Measurements from ENCODE around the gene FNBP1.
"Not testable (repeated sequence)": the region's sequence is repeated elsewhere in the genome, so short reads cannot be mapped to it uniquely, and the experiment has no call there.

The FNBP1 gene

DNA sequence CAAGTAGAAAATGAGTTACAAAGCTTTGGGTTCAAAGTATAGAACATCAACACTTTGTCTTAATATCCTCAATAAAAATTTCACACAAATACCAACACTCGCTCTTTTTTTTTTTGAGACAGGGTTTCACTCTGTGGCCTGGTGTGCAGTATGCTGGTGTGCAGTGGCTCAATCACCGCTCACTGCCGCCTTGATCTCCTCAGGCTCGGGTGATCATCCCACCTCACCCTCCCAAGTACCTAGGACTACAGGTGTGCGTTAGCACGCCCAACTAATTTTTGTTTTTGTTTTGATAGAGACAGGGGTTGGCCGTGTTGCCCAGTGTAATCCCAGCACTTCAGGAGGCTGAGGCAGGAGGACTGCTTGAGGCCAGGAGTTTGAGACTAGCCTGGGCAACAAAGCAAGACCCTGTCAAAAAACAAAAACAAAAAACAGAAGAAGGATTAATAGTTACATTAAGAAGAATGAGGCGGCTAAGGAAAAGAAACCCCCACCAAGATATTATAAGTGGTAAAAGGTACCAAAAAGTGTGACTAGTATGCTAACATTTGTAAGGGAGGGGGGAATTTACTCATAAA, 20.3 kb downstream of the FNBP1 start:
- DNase-seq (ENCODE audit: low read depth in 2 of 3, low spot score in 2 of 3), result no peak

DNA sequence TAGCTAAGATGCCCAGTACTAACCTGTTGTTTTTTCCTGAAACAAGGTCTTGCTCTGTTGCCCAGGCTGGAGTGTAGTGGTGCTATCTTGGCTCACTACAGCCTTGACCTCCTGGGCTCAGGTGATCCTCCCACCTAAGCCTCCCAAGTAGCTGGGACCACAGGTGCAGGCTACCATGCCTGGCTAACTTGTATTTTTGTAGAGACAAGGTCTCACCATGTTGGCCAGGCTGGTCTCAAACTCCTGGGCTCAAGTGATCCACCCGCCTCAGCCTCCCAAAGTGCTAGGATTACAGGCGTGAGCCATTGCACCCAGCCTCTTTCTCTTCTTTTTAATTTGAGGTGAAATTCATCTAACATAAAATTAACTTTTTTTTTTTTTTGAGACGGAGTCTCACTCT, 21.1 kb downstream of the FNBP1 start:
- DNase-seq (ENCODE audit: low read depth in 2 of 3, low spot score in 2 of 3), result not testable (repeated sequence)

DNA sequence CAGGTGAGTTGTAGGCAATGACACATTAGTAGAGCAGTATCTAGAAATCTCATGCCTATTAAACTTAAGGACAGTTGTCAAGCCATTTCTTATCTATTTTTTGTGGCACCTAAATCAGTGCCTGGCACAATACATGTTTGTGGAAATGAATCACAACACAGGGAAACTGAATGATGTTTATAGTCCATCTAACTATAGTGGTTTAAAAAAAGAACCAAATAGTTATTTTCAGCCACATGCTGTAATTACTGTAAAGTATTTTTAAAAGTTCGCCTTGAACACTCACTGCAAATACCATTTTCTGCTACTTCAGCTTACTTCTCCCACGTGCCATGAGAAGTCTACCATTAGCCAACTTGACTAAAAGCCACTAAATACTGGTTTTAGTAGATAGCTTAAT, 21.9 kb downstream of the FNBP1 start:
- DNase-seq (ENCODE audit: low read depth in 2 of 3, low spot score in 2 of 3), result no peak

DNA sequence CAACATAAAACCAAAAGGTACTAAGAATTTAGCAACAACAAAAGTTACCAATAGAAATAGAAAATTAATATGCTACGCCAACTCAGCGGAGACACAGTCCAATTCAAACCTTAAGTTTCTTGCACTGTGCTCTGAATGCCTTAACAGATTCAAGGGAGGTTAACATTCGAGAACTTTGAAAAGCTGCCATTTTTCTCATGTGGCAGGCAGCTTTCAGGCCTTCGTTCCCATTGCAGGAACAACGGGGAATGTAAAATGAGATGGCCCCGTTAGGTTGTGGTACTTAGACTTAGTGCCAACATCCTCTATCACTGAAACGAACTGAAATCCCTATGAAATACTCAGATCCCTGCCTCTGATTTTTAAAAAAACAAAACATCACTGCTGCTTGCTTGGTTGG, 22.4 kb downstream of the FNBP1 start:
- DNase-seq (ENCODE audit: low read depth in 2 of 3, low spot score in 2 of 3), result no peak

DNA sequence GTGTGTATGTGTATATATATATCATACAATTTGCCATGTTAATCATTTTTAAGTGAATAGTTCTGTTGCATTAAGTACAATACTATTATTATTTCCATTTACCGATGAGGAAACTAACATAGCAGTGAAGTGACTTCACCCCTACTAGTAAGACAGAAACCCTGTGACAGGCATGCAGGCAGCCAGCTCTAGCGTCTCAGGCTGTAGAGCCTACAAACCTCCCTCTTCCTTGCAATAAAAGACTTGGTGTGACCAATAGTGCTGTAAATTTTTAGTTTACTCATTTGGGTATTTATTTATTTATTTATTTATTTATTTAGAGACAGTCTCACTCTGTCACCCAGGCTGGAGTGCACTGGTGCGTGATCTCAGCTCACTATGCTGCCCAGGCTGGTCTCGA, 24.7 kb downstream of the FNBP1 start:
- DNase-seq (ENCODE audit: low read depth in 2 of 3, low spot score in 2 of 3), result no peak

DNA sequence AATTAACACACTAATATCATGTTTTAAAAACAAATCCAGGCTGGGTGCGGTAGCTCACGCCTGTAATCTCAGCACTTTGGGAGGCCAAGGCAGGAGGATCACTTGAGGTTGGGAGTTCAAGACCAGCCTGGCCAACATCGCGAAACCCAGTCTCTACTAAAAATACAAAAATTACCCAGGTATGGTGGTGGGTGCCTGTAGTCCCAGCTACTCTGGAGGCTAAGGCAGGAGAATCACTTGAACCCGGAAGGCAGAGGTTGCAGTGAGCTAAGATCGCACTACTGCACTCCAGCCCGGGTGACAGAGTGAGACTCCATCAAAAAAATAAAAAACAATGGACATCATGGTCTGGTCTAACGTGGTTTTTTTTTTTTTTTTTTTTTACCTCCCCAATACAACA, 25.5 kb downstream of the FNBP1 start:
- not testable (repeated sequence) for DNase-seq (ENCODE audit: low read depth in 2 of 3, low spot score in 2 of 3)

DNA sequence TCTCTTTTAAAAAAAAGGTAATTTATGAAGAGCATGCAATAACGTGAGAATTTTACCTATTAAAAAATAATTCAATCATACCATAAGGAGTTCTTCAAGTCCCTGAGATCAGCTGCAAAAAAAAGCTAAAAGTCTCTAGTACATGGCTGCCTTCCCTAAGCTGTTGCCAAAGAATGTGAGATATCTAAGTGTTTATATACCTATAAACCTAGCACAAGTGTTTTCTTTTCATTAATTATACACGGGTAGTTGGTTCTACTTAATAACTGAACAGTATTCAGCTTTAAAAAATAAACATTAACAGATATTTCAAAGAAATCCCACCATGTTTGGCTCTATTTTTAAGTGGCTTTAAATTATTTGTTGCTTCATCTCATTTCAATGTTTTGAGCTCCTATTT, 25.9 kb downstream of the FNBP1 start:
- DNase-seq (ENCODE audit: low read depth in 2 of 3, low spot score in 2 of 3), result no peak

DNA sequence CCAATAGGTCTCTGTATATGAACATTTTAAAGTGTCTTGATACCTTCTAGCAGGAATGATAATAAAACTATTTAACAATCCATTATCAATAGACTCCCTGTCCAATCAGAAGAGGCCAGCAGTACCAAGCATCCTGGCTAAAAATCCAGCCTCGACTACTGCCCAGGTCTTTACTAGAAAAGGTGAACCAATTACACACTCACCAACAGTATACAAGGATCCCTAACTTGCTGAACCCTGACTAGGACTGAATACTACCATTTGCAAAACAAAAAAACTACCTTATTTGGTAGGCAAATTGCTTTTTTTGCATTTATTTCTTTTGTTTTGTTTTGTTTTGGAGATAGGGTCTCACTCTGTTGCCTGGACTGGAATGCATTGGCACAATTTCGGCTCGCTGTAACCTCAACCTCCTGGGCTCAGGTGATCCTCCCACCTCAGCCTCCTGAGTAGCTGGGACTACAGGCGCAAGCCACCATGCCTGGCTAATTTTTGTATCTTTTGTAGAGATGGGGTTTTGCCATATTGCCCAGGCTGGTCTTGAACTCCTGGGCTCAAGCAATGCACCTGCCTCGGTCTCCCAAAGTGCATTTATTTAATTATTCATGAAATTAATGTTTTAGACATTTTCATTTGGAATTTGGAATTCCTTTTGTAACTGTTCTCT, 27.5 kb downstream of the FNBP1 start:
- no peak for DNase-seq (ENCODE audit: low read depth in 2 of 3, low spot score in 2 of 3)

DNA sequence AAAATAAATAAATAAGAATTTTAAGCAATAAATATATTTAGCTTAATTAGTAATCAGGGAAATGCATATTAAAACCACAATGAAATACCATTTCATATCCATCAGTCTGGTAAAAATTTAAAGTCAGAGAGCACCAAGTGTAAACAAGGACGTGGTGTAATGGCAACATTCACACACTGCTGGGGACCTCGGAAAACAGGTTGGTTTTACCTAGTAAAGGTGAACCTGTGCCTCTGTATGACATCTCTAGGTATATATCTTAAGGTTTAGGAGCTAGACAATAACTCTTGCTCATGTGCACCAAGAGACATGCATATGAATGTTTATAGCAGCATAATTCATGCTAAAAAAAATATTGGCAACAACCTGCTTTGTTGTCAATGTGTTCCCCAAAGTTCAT, 29.7 kb downstream of the FNBP1 start:
- no peak for DNase-seq (ENCODE audit: low read depth in 2 of 3, low spot score in 2 of 3)

DNA sequence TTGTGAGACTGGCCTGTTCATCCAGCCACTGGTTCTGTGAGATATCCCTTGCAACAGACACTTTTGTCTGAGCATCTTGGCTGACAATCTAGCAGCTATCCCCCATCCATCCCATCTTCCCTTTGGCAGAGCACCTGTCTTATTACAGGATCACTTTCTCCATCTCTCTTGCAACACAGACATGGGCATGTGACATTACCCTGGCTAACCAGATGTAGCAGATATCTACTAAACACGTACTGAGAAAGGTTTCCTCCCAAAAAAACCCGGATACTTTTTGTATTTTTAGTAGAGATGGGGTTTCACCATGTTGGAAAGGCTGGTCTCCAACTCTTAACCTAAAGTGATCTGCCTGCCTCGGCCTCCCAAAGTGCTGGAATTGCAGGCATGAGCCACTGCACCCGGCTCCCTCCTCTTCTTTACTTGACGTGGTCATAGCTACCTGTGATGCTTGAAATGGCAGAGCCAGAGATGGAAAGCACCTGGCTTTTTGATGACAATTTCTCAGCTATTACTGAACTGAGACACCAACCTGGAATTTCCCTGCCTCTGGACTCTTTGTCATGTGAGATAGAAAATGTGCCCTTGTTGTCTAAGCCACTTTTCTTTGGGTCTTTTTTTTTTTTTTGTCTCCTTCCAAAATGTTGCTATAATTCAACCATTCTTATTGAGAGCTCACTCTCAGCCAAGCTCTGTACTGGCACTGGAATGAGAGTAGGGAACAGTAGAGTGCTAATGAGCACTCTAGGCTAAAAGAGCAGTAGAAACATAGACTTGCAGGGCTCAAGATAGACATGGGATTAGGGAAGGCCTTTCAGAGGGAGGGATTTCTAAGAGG, 32.6 kb downstream of the FNBP1 start:
- DNase-seq (ENCODE audit: low read depth in 2 of 3, low spot score in 2 of 3), result no peak

DNA sequence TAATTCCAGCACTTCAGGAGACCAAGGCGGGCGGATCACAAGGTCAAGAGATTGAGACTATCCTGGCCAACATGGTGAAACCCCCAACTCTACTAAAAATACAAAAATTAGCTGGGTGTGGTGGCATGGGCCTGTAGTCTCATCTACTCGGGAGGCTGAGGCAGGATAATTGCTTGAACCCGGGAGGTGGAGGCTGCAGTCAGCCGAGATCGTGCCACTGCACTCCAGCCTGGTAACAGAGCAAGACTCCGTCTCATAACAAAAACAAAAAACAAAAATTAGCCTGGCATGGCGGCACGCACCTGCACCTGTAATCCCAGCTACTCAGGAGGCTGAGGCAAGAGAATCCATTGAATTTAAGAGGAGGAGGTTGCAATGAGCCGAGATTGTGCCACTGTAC, 33.4 kb downstream of the FNBP1 start:
- DNase-seq (ENCODE audit: low read depth in 2 of 3, low spot score in 2 of 3), result not testable (repeated sequence)

DNA sequence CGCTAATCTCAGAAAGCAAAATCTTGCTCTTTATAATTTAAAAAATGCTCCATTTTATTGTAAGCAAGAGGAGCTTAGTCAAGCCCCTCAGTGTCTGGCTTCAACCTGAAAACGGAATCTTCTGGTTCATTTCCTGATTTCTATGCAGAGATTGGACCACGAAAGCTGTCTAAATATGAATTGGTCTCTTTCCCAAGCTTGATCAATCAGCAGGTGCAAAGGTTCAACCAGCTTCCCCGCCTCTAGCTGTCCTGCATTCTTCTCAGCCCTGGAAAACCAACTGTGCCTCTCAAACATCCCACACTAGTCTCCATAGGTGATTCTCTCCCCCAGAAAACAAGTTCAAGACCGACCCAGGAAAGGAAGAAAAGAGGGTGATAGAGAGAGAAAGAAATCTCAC, 34.5 kb downstream of the FNBP1 start:
- DNase-seq (ENCODE audit: low read depth in 2 of 3, low spot score in 2 of 3), result no peak

DNA sequence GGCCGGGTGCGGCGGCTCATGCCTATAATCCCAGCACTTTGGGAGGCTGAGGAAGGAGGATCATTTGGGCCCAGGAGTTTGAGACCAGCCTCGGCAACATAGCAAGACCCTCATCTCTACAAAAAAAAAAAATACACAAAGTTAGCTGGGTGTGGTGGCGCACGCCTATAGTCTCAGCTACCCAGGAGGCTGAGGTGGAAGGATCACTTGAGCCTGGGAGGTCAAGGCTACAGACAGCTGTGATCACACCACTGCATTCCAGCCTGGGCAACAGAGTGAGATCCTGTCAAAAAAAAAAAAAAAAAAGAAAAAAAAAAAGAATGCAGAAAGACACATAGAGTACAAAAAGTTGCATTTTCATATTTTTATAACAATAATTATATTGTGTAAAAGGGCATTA, 36.0 kb downstream of the FNBP1 start:
- not testable (repeated sequence) for DNase-seq (ENCODE audit: low read depth in 2 of 3, low spot score in 2 of 3)

DNA sequence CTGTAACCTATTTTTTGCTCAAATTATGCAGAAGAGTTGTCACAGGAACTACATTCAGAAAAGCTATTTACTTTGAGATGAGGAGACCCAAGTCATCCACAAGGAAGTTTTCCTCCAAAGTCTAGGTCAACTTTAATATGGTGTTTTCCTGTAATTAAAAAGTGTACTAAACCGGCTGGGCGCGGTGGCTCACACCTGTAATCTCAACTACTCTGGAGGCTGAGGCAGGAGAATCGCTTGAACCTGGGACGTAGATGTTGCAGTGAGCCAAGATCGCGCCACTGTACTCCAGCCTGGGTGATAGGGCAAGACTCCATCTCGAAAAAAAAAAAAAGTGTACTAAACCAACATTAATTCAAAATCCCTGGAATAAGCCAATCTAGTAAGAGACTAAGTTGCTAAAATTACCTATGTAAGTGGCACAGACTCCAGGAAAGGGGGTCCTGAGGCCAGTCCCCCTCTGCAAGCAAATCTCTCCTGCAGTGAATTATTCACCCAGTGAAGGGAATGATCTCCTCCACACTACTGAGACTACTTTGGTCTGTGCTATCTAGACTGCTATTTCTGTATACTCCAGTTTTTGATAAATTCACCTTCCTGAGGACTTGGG, 38.9 kb downstream of the FNBP1 start:
- no peak for DNase-seq (ENCODE audit: low read depth in 2 of 3, low spot score in 2 of 3)

DNA sequence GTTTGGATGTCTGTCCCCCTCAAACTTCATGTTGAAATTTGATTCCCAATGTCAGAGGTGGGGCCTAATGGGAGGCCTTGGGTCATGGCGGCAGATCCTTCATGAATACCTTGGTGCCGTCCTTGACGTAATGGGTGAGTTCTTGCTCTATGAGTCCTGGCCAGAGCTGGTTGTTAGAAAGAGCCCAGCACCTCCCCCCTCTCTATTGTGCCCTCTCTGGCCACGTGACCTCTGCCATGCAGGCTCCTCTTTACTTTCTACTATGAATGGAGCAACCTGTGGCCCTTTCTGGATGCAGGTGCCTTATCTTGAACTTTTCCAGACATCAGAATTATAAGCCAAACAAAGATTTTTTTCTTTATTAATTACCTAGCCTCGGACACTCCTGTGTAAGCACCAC, 40.7 kb downstream of the FNBP1 start:
- DNase-seq (ENCODE audit: low read depth in 2 of 3, low spot score in 2 of 3), result no peak

DNA sequence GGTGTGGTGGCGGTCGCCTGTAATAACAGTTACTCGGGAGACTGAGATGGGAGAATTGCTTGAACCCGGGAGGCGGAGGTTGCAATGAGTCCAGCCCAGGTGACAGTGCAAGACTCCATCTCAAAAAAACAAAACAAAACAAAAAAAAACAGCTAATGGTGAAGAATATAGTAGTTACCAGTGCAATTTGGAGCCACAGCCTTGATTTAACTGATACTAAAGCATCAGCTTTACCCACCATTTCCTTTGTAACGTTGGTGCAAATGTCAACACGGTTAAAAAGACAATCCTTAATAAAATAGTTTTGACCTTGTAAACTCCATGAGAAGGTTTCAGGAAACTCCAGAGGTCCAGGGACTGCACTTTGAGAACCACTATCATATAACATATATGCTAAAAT, 41.8 kb downstream of the FNBP1 start:
- DNase-seq (ENCODE audit: low read depth in 2 of 3, low spot score in 2 of 3), result no peak

DNA sequence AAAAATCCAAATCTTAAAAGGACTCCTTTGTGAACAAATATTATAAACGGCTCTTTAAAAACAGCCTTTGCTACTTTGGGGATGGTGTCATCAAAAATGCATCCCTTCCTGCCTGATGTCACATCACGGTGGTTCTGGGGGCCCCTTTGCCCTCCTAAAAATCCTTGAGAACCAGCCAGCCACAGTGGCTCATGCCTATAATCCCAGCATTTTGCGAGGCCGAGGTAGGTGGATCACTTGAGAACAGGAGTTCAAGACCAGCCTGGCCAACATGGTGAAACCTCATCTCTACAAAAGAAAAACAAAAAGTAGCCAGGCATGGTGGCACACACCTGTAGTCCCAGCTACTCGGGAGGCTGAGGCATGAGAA, 43.9 kb downstream of the FNBP1 start:
- no peak for DNase-seq (ENCODE audit: low read depth in 2 of 3, low spot score in 2 of 3)

DNA sequence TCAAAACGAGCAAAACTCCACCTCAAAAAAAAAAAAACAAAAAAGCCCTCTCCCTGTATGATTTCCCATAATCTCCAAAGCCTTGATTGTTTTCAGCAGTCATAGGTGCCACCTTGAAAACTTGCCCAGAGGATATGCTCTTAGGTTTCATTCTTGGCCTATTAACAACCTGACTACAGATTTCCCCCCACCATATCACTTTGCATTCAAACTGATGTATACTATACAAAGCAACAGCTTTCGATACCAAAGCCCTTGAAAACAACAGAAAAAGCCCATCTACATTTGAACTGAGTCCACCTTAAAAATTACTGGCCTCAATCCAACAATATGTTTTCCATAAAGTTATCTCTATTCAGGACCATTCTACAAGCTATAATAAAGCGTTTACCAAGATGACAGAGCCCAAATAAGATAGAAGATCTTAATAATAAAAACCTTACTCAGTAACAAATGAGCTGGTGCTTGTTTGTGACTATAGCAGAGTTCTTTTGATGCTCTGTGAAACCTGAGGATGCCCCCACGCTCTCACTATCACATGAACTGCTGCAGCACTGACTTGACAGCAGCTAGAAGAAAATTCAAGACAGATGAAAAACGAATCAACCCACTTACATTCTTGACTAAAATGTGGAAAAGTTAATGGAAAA, 44.4 kb downstream of the FNBP1 start:
- DNase-seq (ENCODE audit: low read depth in 2 of 3, low spot score in 2 of 3), result no peak

DNA sequence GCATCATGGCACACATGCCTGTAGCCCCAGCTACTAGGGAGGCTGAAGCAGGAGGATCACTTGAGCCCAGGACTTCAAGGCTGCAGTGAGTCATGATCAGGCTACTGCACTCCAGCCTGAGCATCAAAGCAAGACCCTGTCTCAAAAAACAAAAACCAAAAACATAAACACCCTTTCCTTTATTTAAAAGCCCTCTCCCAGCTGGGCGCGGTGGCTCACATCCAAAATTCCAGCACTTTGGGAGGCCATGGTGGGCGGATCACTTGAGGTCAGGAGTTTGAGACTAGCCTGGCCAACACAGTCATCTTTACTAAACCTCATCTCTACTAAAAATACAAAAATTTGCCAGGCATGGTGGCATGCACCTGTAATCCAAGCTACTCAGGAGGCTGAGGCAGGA, 45.3 kb downstream of the FNBP1 start:
- DNase-seq (ENCODE audit: low read depth in 2 of 3, low spot score in 2 of 3), result not testable (repeated sequence)

DNA sequence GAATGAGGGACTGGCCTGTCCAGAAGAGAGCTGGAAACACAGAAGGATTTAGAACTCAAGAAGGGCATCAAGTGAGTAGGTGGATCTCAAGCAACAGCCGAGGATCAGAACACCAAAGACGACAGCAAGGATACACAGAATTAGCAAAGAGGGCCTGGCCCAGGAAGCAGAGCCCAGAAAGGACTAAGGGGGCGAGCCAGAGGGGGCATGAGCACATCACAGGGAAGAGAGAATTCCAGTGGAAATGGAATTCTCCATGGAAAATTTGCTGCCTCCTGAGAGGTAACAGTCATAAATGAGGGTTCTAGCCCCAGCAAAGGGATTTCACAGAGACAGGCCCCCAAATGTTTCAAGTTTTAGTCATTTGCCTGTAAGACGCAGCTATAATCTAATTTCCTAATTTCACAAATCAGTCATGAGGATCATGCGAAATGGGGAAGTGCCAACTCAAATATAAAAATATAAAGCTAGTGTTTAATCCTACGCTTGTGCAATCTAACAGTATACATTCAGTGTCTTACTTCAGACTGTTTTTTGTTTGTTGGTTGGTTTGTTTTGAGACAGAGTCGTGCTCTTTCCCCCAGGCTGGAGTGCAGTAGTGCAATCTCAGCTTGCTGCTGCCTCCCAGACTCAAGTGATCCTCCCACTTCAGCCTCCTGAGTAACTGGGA, 46.7 kb downstream of the FNBP1 start:
- DNase-seq (ENCODE audit: low read depth in 2 of 3, low spot score in 2 of 3), result no peak

All from activated CD8-positive, alpha-beta memory T cell treated with anti-CD3 and anti-CD28 coated beads for 48 hours (primary cell).